ENCODE data around the gene BOLA2B.
"Not testable (repeated sequence)": the region's sequence is repeated elsewhere in the genome, so short reads cannot be mapped to it uniquely, and the experiment has no call there.

Gene BOLA2B

DNA sequence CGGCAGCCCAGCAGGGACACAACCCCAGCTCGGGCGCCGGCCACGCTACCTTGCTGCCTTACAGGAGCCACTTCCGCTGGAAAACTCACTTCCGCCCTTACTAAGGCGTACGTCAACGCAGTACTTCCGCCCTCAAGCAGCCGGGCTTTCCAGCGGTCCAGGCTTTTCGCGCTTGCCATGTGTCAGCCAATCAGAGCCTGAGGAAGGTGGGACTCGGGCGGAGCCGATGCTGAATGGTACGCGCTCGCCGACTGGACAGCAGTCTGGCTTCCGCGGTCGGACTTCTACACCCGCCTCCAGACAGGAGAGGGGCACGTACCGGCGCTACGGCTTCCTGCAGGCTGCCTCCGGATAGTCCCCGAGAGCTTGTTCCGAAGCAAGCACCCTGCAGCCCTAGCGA, at the start of gene BOLA2B, which contains the start of gene SLX1A:
Gene BOLA2B, minus strand, starts transcription at position 52 of the 400 bp plus-strand sequence. CDS start 71 bp downstream, outside the sequence.
Gene SLX1A, plus strand, starts transcription at position 261 of the 400 bp plus-strand sequence. CDS start 210 bp downstream, outside the sequence.
- not testable (repeated sequence) for DNase-seq (ENCODE audit: extremely low read depth, low read depth)

DNA sequence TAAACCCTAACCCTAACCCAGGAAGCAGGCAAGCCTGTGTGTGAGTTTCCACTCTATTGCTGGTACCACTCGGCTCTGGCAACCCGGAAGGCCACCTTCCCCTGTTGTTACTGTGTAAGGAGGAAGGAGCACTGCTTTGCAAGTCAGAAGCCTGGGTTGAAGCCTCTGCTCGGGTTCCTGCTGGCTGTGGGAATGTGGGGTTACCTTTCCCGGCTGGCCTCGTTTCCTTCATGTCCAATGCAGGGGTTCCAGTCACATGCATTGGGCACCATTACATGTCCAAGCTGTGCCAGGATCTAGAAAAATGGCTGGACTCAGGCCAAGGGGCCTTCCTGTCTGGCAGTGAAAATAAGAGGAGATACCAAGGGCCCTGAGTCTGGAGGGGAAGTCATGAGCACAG, 23.6 kb upstream of the BOLA2B start:
- not testable (repeated sequence) for DNase-seq (ENCODE audit: extremely low read depth, low read depth)

DNA sequence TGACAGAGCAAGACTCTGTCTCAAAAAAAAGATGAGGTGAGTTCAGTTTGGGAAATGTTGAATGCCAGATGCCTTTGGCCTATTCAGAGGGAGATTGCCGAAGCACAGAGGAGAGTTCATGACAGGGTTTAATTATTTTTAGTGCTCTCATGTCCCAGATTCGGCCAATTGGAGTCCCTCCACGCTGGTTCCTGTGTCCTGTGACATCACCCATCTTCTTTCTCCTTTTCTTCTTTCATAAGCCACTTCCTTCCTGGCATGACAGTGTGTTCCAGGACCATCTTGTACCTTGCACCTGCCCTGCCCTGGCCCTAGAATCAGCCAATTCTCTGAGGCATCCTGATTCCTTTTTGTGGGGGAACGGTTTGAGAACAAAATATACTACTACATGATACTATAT, 17.9 kb upstream of the BOLA2B start:
- DNase-seq (ENCODE audit: extremely low read depth, low read depth): not testable (repeated sequence)

- not testable (repeated sequence) for DNase-seq (ENCODE audit: extremely low read depth, low read depth)
Observed at GRCh38 chr16:30209032-30209431, 15.6 kb upstream of the BOLA2B start.

- not testable (repeated sequence) for DNase-seq (ENCODE audit: extremely low read depth, low read depth)
Observed at GRCh38 chr16:30207063-30207704, 13.7 kb upstream of the BOLA2B start.

GRCh38 chr16:30206252-30206651, 12.8 kb upstream of the BOLA2B start:
- DNase-seq (ENCODE audit: extremely low read depth, low read depth): not testable (repeated sequence)

GRCh38 chr16:30205541-30206236, 12.2 kb upstream of the BOLA2B start:
- not testable (repeated sequence) for DNase-seq (ENCODE audit: extremely low read depth, low read depth)

DNA sequence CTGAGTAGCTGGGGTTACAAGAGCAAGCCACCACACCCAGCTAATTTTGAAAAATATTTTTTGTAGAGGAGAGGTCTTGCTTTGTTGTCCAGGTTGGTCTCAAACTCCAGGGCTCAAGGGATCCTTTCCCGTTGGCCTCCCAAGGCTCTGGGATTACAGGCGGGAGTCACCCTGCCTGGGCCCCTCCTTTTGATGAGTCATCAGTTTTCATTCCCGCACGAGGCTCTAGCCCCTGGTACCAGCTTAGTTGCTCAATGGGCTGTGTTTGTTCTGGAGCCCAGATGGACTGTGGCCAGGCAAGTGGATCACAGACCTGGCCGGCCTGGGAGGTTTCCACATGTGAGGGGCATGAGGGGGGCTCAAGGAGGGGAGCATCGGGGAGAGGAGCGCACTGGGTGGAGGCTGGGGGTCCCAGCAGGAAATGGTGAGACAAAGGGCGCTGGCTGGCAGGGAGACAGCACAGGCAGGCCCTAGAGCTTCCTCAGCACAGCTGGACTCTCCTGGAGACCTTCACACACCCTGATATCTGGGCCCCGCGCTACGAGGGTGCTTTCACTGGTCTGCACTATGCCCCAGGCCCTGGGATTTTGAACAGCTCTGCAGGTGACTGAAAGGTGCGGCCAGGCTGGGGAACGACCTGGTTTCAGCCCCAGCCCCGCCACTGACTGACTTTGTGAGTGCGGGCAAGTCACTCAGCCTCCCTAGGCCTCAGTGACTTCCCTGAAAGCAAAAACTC, 6.3 kb upstream of the BOLA2B start:
- not testable (repeated sequence) for DNase-seq (ENCODE audit: extremely low read depth, low read depth)

- DNase-seq (ENCODE audit: extremely low read depth, low read depth): not testable (repeated sequence)
Observed at GRCh38 chr16:30199049-30199448, 5.6 kb upstream of the BOLA2B start, which contains the start of gene SULT1A3. Gene SULT1A3 (plus strand): TSS chr16:30199255. CDS start chr16:30200729, 1,474 bp downstream.

- not testable (repeated sequence) for DNase-seq (ENCODE audit: extremely low read depth, low read depth)
Observed at GRCh38 chr16:30197001-30197400, 3.5 kb upstream of the BOLA2B start.

DNA sequence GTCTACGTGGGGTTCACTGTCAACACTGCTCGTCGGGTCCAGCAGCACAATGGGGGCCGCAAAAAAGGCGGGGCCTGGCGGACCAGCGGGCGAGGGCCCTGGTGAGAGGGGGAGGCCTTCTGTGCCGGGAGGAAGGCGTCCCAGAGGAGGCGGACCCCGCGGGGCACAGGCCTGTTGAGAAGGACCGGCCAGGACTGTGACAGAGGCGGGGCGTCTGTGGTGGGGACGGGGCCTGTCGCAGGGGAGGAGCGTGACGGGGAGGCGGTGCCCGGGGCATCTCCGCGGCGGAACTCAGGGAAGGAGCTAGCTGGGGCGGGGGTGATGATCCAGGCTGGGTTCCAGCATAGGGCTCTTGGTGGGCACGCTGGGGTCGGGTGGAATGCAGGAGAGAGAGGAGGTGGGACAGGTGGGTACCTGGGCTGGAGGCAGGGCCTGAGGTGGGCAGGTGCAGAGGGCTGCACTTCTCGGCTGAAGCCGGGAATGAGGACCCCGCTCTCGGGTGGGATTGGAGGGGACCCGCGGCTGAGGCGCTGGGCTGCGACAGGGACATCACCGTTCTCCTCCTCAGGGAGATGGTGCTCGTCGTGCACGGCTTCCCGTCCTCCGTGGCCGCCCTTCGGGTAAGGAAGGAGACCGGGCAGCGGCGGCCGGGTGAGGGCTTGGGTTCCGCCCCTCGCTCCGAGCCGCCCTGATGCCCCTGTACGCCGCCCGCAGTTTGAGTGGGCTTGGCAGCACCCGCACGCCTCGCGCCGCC, 883 bp upstream of the BOLA2B start:
- DNase-seq (ENCODE audit: extremely low read depth, low read depth): not testable (repeated sequence)

- DNase-seq (ENCODE audit: extremely low read depth, low read depth): not testable (repeated sequence)
Observed at GRCh38 chr16:30193098-30193497, 368 bp downstream of the BOLA2B start.

- DNase-seq (ENCODE audit: extremely low read depth, low read depth): not testable (repeated sequence)
Observed at GRCh38 chr16:30191158-30191557, 2.3 kb downstream of the BOLA2B start.

GRCh38 chr16:30187971-30188561, 5.4 kb downstream of the BOLA2B start:
- TF ChIP-seq, protein P1, sequence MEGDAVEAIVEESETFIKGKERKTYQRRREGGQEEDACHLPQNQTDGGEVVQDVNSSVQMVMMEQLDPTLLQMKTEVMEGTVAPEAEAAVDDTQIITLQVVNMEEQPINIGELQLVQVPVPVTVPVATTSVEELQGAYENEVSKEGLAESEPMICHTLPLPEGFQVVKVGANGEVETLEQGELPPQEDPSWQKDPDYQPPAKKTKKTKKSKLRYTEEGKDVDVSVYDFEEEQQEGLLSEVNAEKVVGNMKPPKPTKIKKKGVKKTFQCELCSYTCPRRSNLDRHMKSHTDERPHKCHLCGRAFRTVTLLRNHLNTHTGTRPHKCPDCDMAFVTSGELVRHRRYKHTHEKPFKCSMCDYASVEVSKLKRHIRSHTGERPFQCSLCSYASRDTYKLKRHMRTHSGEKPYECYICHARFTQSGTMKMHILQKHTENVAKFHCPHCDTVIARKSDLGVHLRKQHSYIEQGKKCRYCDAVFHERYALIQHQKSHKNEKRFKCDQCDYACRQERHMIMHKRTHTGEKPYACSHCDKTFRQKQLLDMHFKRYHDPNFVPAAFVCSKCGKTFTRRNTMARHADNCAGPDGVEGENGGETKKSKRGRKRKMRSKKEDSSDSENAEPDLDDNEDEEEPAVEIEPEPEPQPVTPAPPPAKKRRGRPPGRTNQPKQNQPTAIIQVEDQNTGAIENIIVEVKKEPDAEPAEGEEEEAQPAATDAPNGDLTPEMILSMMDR (IDR thresholded peaks at IDR 0.05; ENCODE audit: low read depth, low read length): no peak
- DNase-seq (ENCODE audit: extremely low read depth, low read depth): no peak
